Stimulated activated CD4-positive, alpha-beta T cell treated with anti-CD3 and anti-CD28 coated beads, Interleukin-4, amount 100 ng/mL, for 24 hours (primary cell): ENCODE data around the gene TMTC3.

Experiments
- DNase-seq: peaks from one replicate; pipeline ENCODE4 v3.0.0-alpha.2; 2020

Gene TMTC3

GRCh38 chr12:88228720-88229119 lies 86.6 kb downstream of the TMTC3 start:
- DNase-seq: no peak

GRCh38 chr12:88230271-88230670 lies 88.2 kb downstream of the TMTC3 start:
- no peak for DNase-seq

GRCh38 chr12:88235183-88235833 lies 93.2 kb downstream of the TMTC3 start:
- DNase-seq: peak; percentile 40

- DNase-seq: no peak
These were observed 95.8 kb downstream of the TMTC3 start for GRCh38 chr12:88237954-88238353.

- DNase-seq: no peak
These were observed 96.3 kb downstream of the TMTC3 start for GRCh38 chr12:88238406-88238805.

- peak; percentile 27 for DNase-seq
These were observed 99.9 kb downstream of the TMTC3 start for GRCh38 chr12:88241862-88242570.

GRCh38 chr12:88242571-88242925 lies 100.4 kb downstream of the TMTC3 start:
- DNase-seq: no peak

GRCh38 chr12:88242939-88243338 lies 100.8 kb downstream of the TMTC3 start:
- DNase-seq: no peak

GRCh38 chr12:88243982-88244381 lies 101.9 kb downstream of the TMTC3 start:
- no peak for DNase-seq

- no peak for DNase-seq
These were observed 103.8 kb downstream of the TMTC3 start for GRCh38 chr12:88245905-88246304.

GRCh38 chr12:88247241-88247643 lies 105.1 kb downstream of the TMTC3 start:
- DNase-seq: no peak

GRCh38 chr12:88248606-88249005 lies 106.5 kb downstream of the TMTC3 start:
- DNase-seq: no peak
